ENCODE measurements around the gene TXNDC5.

The TXNDC5 gene

GRCh38 chr6:7911345-7911725, 747 bp upstream of the TXNDC5 start:
- peak overlapping the region in 9 of 10 experiments; percentile 81 to 92 (median 89); a peak in 13 of 20 replicates for H3K4me3 ChIP-seq
- no peaks in the 10 kb centered on the region for H3K27me3 ChIP-seq
- H3K9me3 ChIP-seq (replicated peaks in 1 of 11), result peaks cover 0 to 6% (median 4%) of the 10 kb centered on the region in 11 experiments; a peak in 5 of 22 replicates
- H3K4me1 ChIP-seq, result peaks cover 37 to 59% (median 43%) of the 10 kb centered on the region in 10 experiments
- peaks cover 17 to 36% (median 29%) of the 10 kb centered on the region in 11 experiments; a peak in 20 of 22 replicates for H4K20me1 ChIP-seq
- H3K4me2 ChIP-seq, result peak overlapping the region; percentile 86 to 99 (median 97)
- H3K27ac ChIP-seq, result peak overlapping the region in 8 of 11 experiments; percentile 75 to 90 (median 86); a peak in 9 of 22 replicates
- peak overlapping the region in 9 of 11 experiments; percentile 86 to 95 (median 90); a peak in 14 of 22 replicates for H3K9ac ChIP-seq
- no peak for TF ChIP-seq Cebpa-rat (IDR thresholded peaks at IDR 0.05)
- peaks cover 0 to 17% (median 11%) of the 10 kb centered on the region in 11 experiments; a peak in 14 of 22 replicates for H3K36me3 ChIP-seq

DNA sequence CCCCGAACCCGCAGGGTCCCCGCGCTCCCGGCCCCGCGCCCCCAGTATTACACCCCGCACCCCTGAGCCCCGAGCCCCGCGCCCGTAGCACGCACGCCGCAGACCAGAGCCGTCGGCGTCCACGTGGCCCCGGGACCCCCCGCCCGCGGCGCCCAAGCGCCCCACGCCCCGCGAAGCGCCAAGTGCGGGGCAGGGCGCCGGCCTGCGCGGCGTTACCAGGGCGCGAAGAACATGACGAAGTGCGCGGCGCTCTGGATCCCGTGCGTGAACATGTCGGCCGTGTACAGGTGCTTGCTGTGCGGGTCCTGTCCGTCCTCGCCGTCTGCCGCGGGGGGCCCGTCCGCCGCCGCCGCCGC, 312 bp downstream of the TXNDC5 start:
- peak overlapping the region; percentile 75 to 90 (median 82); a peak in 21 of 22 replicates for H3K27ac ChIP-seq

GRCh38 chr6:7909323-7910276, 988 bp downstream of the TXNDC5 start:
- Histone ChIP-seq H3K4me2 (peak overlapping the region; percentile 88 to 99 (median 97)), H3K4me3 (peak overlapping the region; percentile 79 to 92 (median 88)), H3K27me3 (no peaks in the 10 kb centered on the region), H3K36me3 (peaks cover 6 to 35% (median 18%) of the 10 kb centered on the region in 11 experiments; a peak in 21 of 22 replicates), H3K27ac (peak overlapping the region; percentile 75 to 90 (median 82); a peak in 21 of 22 replicates), H4K20me1 (peaks cover 23 to 53% (median 46%) of the 10 kb centered on the region in 11 experiments), H3K4me1 (peaks cover 22 to 42% (median 26%) of the 10 kb centered on the region in 10 experiments), H3K9me3 (replicated peaks in 1 of 11) (no peaks in the 10 kb centered on the region), H3K9ac (peak overlapping the region; percentile 86 to 95 (median 90))
- TF ChIP-seq Cebpa-rat (IDR thresholded peaks at IDR 0.05), result no peak

More for the DNA sequence above, 312 bp downstream of the TXNDC5 start:
- no peak for TF ChIP-seq Cebpa-rat (IDR thresholded peaks at IDR 0.05)
- Histone ChIP-seq H3K9me3 (replicated peaks in 1 of 11) (no peaks in the 10 kb centered on the region), H3K27me3 (no peaks in the 10 kb centered on the region), H3K4me1 (peaks cover 28 to 49% (median 33%) of the 10 kb centered on the region in 10 experiments), H3K4me3 (peak overlapping the region; percentile 79 to 92 (median 88)), H4K20me1 (peaks cover 18 to 47% (median 39%) of the 10 kb centered on the region in 11 experiments; a peak in 21 of 22 replicates), H3K9ac (peak overlapping the region; percentile 86 to 95 (median 90)), H3K36me3 (peaks cover 0 to 28% (median 12%) of the 10 kb centered on the region in 11 experiments; a peak in 15 of 22 replicates), H3K4me2 (peak overlapping the region; percentile 88 to 99 (median 97); a peak in 21 of 22 replicates)

DNA sequence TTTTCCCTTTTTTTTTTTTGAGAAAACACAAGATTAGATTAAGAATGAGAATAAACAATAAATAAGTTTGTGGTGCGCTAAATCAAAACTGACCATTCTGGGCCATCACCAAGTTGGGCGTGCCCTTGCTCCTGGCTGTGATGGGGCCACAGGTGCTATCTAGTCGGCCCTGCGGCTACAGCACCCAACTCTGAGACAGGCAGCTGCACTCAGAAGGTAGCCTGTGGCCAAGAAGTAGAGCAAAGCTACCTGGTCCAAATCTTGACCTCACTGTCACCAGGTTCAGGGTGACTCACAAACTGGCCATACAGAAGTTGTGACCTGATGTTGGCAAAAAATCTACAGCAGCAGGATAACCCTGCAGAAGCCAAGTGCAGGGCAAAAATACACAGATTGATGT, 3.4 kb downstream of the TXNDC5 start:
- H3K9me3 ChIP-seq (replicated peaks in 1 of 11), result no peaks in the 10 kb centered on the region

GRCh38 chr6:7906741-7907140, 3.8 kb downstream of the TXNDC5 start:
- no peak for TF ChIP-seq Cebpa-rat (IDR thresholded peaks at IDR 0.05)
- Histone ChIP-seq H3K27ac (no peak overlapping the region), H3K4me1 (peaks cover 20 to 37% (median 25%) of the 10 kb centered on the region in 10 experiments), H3K4me2 (no peak overlapping the region), H4K20me1 (peaks cover 23 to 82% (median 71%) of the 10 kb centered on the region in 11 experiments), H3K9me3 (replicated peaks in 1 of 11) (no peaks in the 10 kb centered on the region), H3K9ac (no peak overlapping the region), H3K4me3 (no peak overlapping the region), H3K36me3 (peaks cover 34 to 63% (median 46%) of the 10 kb centered on the region in 11 experiments), H3K27me3 (no peaks in the 10 kb centered on the region)

More for the DNA sequence above, 3.4 kb downstream of the TXNDC5 start:
- H3K27ac ChIP-seq, result no peak overlapping the region; a peak in 1 of 22 replicates
- H3K27me3 ChIP-seq, result no peaks in the 10 kb centered on the region
- no peak for TF ChIP-seq Cebpa-rat (IDR thresholded peaks at IDR 0.05)
- peaks cover 23 to 78% (median 68%) of the 10 kb centered on the region in 11 experiments for H4K20me1 ChIP-seq
- H3K9ac ChIP-seq, result peak overlapping the region in 1 of 11 experiments; percentile 9; a peak in 1 of 22 replicates
- H3K4me1 ChIP-seq, result peaks cover 20 to 37% (median 25%) of the 10 kb centered on the region in 10 experiments
- H3K4me3 ChIP-seq, result no peak overlapping the region
- H3K4me2 ChIP-seq, result peak overlapping the region in 4 of 11 experiments; percentile 6 to 97 (median 60); a peak in 4 of 22 replicates
- H3K36me3 ChIP-seq, result peaks cover 30 to 59% (median 42%) of the 10 kb centered on the region in 11 experiments

DNA sequence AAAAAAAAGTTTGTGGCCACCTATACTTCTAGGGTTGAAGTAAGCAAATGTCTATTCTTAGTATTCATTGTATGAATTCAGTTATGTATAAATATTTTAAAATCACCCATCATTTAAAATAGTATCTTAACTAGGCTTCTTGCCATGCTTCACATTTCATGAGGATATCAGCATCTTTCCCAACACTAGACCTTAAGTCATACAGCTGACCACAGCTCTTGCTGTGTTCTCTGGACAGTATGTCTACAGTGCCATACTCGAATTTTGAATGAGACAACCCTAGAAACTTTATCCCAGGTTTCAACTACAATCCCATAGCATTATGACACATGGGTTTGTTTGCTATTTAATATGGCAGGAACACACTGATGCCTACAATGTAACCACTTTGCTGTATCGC, 5.2 kb downstream of the TXNDC5 start:
- Histone ChIP-seq H3K9me3 (replicated peaks in 1 of 11) (no peaks in the 10 kb centered on the region), H3K36me3 (peaks cover 48 to 76% (median 60%) of the 10 kb centered on the region in 11 experiments), H3K4me3 (no peak overlapping the region), H4K20me1 (peaks cover 23 to 95% (median 84%) of the 10 kb centered on the region in 11 experiments), H3K4me2 (no peak overlapping the region), H3K27ac (no peak overlapping the region), H3K9ac (no peak overlapping the region), H3K4me1 (peaks cover 13 to 30% (median 23%) of the 10 kb centered on the region in 10 experiments), H3K27me3 (no peaks in the 10 kb centered on the region)
- no peak for TF ChIP-seq Cebpa-rat (IDR thresholded peaks at IDR 0.05)

DNA sequence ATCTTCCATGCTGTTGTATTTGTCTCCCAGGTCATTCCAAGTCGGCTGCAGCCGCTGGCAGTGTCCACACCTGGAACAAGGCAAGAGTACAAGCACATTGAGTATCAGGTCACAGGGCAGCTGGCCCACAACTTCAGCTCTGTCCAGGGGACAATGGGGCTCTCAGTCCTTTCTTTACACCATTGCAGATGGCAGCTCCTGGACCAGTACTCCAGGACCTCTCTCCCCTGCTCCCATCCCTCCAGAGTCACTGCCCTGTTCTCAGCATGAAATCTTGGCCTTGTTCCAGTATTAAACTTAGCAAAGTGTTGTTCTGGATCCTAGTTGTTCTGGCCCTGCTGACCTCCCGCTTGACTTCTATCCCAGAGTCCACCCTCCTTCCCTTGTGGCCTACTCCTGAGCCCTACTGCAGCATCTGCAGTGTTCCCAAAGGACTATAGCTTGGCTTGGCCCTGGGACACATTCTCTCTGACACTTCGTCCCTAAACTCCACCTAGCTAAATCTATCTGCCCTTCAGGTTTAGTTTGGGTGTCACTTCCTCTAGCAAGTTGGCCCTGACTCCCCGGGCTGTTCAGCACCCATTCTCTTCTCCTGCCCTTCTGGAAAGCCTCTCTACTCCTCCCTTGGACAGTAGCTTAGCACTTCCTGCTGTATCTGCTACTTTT, 5.8 kb downstream of the TXNDC5 start:
- H3K4me1 ChIP-seq, result peaks cover 13 to 30% (median 23%) of the 10 kb centered on the region in 10 experiments
- H3K36me3 ChIP-seq, result peaks cover 54 to 83% (median 66%) of the 10 kb centered on the region in 11 experiments
- H3K4me3 ChIP-seq, result no peak overlapping the region
- no peak overlapping the region for H3K27ac ChIP-seq
- H3K4me2 ChIP-seq, result no peak overlapping the region
- no peak for TF ChIP-seq Cebpa-rat (IDR thresholded peaks at IDR 0.05)
- no peaks in the 10 kb centered on the region for H3K27me3 ChIP-seq
- peaks cover 23 to 100% (median 91%) of the 10 kb centered on the region in 11 experiments for H4K20me1 ChIP-seq
- H3K9ac ChIP-seq, result no peak overlapping the region
- no peaks in the 10 kb centered on the region for H3K9me3 ChIP-seq (replicated peaks in 1 of 11)

DNA sequence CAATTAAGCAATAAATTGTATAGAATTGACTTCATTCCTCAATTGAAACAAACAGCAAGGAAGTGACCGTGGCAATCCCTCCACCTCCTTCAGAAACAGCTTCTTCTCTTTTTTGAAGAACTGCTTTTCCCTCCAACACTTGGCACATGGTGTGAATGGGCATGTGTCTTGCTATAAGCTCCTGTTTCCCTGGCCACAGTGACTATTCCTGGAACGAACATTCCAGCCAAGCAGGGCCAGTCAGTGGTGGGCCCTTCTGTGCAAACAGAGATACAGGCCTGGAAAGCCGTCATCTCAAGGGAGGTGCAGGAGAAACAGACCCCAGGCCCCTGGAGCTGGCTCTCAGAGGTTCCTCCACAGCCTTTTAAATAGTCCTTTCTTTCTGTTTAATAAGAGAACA, 6.9 kb downstream of the TXNDC5 start:
- H4K20me1 ChIP-seq, result peaks cover 23 to 96% (median 92%) of the 10 kb centered on the region in 11 experiments
- H3K27me3 ChIP-seq, result no peaks in the 10 kb centered on the region
- TF ChIP-seq Cebpa-rat (IDR thresholded peaks at IDR 0.05), result no peak
- no peak overlapping the region for H3K27ac ChIP-seq
- peaks cover 5 to 20% (median 14%) of the 10 kb centered on the region in 10 experiments for H3K4me1 ChIP-seq
- H3K4me3 ChIP-seq, result no peak overlapping the region
- no peak overlapping the region for H3K4me2 ChIP-seq
- H3K9me3 ChIP-seq (replicated peaks in 1 of 11), result no peaks in the 10 kb centered on the region
- peaks cover 64 to 94% (median 77%) of the 10 kb centered on the region in 11 experiments for H3K36me3 ChIP-seq
- H3K9ac ChIP-seq, result no peak overlapping the region
